Measurements from ENCODE around the gene P4HA2. TPM values are rescaled to one million over a fixed set of nuclear protein-coding genes. Genes with fewer than 3 reads are reported as not detected.

The P4HA2 gene
- total and polyA plus RNA-seq, 2 of the 13 experiments (the other 11 are each of a cell fraction or from before 2014, with no cell fraction given) = 37.7 to 126 TPM

DNA sequence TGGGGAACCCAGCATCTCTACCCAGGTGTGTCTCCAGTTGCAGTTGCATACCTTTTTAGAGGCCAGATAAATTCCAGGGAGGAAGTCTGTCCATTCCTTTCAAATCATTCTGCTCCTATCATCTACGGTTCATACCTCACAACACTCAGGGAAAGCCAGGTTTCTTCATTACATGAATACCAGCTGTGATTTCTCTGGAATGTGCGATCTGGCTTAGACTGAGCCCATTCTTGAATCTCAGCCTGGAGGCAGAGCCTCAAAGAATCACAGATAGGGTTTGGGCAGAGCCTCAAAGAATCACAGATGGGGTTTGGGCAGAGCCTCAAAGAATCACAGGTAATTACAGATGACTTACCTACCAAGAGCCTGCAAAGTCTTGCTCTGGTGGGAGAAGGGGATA lies 7.2 kb downstream of the P4HA2 start (continued):
- TF ChIP-seq, protein P1, sequence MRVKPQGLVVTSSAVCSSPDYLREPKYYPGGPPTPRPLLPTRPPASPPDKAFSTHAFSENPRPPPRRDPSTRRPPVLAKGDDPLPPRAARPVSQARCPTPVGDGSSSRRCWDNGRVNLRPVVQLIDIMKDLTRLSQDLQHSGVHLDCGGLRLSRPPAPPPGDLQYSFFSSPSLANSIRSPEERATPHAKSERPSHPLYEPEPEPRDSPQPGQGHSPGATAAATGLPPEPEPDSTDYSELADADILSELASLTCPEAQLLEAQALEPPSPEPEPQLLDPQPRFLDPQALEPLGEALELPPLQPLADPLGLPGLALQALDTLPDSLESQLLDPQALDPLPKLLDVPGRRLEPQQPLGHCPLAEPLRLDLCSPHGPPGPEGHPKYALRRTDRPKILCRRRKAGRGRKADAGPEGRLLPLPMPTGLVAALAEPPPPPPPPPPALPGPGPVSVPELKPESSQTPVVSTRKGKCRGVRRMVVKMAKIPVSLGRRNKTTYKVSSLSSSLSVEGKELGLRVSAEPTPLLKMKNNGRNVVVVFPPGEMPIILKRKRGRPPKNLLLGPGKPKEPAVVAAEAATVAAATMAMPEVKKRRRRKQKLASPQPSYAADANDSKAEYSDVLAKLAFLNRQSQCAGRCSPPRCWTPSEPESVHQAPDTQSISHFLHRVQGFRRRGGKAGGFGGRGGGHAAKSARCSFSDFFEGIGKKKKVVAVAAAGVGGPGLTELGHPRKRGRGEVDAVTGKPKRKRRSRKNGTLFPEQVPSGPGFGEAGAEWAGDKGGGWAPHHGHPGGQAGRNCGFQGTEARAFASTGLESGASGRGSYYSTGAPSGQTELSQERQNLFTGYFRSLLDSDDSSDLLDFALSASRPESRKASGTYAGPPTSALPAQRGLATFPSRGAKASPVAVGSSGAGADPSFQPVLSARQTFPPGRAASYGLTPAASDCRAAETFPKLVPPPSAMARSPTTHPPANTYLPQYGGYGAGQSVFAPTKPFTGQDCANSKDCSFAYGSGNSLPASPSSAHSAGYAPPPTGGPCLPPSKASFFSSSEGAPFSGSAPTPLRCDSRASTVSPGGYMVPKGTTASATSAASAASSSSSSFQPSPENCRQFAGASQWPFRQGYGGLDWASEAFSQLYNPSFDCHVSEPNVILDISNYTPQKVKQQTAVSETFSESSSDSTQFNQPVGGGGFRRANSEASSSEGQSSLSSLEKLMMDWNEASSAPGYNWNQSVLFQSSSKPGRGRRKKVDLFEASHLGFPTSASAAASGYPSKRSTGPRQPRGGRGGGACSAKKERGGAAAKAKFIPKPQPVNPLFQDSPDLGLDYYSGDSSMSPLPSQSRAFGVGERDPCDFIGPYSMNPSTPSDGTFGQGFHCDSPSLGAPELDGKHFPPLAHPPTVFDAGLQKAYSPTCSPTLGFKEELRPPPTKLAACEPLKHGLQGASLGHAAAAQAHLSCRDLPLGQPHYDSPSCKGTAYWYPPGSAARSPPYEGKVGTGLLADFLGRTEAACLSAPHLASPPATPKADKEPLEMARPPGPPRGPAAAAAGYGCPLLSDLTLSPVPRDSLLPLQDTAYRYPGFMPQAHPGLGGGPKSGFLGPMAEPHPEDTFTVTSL (CRISPR knock-in tag; IDR thresholded peaks at IDR 0.05; ENCODE audit: borderline replicate concordance) = no peak

DNA sequence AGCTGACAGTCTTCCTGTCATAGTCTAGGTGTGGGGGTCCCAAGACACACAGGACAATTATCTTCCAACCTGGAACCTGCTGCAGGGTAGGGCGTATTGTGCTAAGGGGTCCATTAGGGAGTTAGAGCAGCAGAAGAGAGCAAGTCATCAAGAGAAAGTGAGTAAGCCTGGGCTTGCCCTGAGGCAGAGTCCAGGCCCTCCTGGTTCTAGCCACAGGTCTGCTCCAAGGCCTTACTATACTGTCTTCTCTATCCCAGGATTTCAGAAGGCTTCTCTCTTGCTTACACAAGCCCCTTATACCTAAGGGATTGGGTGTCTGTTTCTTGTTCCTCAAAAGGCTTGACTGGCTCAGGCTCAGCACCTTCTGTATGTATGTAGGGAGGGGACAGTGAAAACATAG lies 7.7 kb downstream of the P4HA2 start:
- Histone ChIP-seq H3K79me2 (ENCODE audit: insufficient read depth, low read length) (peaks cover 13% of the 10 kb centered on the region), H3K4me2 (ENCODE audit: low read depth, low read length) (no peak overlapping the region), H3K4me1 (ENCODE audit: insufficient read depth, low read length) (peaks cover 16% of the 10 kb centered on the region), H3K4me3 (replicated peaks in 1 of 3; ENCODE audit: insufficient read depth in 1 of 3, low read depth in 2 of 3, low read length in 3 of 3) (no peak overlapping the region), H4K20me1 (ENCODE audit: insufficient read depth, low read length) (no peaks in the 10 kb centered on the region), H3K27me3 (ENCODE audit: control insufficient read depth in 1 of 2, insufficient read depth in 2 of 2, low read length in 2 of 2) (no peaks in the 10 kb centered on the region), H3K36me3 (replicated peaks in 1 of 2; ENCODE audit: control insufficient read depth in 1 of 2, insufficient read depth in 2 of 2, low read length in 2 of 2) (peaks cover 5 to 37% of the 10 kb centered on the region in 2 experiments; a peak in 3 of 5 replicates), H3K27ac (ENCODE audit: extremely low read length, insufficient read depth, low read length) (no peak overlapping the region), H3K9me3 (ENCODE audit: low read length) (no peaks in the 10 kb centered on the region), H3K9ac (ENCODE audit: insufficient read depth, low read depth, low read length) (no peak overlapping the region), H2AFZ (ENCODE audit: low read length) (no peak overlapping the region)
- ChIA-PET POLR2A (no interaction called here), CTCF (ENCODE audit: low intra/inter-chr PET ratio, low total read pairs) (no interaction called here)
- TF ChIP-seq, protein P2, sequence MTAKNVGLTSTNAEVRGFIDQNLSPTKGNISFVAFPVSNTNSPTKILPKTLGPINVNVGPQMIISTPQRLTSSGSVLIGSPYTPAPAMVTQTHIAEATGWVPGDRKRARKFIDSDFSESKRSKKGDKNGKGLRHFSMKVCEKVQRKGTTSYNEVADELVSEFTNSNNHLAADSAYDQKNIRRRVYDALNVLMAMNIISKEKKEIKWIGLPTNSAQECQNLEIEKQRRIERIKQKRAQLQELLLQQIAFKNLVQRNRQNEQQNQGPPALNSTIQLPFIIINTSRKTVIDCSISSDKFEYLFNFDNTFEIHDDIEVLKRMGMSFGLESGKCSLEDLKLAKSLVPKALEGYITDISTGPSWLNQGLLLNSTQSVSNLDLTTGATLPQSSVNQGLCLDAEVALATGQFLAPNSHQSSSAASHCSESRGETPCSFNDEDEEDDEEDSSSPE (CRISPR knock-in tag; IDR thresholded peaks at IDR 0.05) = no peak
- no peak for TF ChIP-seq ELF3 (CRISPR knock-in tag; IDR thresholded peaks at IDR 0.05)
- TF ChIP-seq, protein P3, sequence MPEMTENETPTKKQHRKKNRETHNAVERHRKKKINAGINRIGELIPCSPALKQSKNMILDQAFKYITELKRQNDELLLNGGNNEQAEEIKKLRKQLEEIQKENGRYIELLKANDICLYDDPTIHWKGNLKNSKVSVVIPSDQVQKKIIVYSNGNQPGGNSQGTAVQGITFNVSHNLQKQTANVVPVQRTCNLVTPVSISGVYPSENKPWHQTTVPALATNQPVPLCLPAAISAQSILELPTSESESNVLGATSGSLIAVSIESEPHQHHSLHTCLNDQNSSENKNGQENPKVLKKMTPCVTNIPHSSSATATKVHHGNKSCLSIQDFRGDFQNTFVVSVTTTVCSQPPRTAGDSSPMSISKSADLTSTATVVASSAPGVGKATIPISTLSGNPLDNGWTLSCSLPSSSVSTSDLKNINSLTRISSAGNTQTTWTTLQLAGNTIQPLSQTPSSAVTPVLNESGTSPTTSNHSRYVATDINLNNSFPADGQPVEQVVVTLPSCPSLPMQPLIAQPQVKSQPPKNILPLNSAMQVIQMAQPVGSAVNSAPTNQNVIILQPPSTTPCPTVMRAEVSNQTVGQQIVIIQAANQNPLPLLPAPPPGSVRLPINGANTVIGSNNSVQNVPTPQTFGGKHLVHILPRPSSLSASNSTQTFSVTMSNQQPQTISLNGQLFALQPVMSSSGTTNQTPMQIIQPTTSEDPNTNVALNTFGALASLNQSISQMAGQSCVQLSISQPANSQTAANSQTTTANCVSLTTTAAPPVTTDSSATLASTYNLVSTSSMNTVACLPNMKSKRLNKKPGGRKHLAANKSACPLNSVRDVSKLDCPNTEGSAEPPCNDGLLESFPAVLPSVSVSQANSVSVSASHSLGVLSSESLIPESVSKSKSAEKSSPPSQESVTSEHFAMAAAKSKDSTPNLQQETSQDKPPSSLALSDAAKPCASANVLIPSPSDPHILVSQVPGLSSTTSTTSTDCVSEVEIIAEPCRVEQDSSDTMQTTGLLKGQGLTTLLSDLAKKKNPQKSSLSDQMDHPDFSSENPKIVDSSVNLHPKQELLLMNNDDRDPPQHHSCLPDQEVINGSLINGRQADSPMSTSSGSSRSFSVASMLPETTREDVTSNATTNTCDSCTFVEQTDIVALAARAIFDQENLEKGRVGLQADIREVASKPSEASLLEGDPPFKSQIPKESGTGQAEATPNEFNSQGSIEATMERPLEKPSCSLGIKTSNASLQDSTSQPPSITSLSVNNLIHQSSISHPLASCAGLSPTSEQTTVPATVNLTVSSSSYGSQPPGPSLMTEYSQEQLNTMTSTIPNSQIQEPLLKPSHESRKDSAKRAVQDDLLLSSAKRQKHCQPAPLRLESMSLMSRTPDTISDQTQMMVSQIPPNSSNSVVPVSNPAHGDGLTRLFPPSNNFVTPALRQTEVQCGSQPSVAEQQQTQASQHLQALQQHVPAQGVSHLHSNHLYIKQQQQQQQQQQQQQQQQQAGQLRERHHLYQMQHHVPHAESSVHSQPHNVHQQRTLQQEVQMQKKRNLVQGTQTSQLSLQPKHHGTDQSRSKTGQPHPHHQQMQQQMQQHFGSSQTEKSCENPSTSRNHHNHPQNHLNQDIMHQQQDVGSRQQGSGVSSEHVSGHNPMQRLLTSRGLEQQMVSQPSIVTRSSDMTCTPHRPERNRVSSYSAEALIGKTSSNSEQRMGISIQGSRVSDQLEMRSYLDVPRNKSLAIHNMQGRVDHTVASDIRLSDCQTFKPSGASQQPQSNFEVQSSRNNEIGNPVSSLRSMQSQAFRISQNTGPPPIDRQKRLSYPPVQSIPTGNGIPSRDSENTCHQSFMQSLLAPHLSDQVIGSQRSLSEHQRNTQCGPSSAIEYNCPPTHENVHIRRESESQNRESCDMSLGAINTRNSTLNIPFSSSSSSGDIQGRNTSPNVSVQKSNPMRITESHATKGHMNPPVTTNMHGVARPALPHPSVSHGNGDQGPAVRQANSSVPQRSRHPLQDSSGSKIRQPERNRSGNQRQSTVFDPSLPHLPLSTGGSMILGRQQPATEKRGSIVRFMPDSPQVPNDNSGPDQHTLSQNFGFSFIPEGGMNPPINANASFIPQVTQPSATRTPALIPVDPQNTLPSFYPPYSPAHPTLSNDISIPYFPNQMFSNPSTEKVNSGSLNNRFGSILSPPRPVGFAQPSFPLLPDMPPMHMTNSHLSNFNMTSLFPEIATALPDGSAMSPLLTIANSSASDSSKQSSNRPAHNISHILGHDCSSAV (CRISPR knock-in tag; IDR thresholded peaks at IDR 0.05; ENCODE audit: borderline replicate concordance) = no peak
- ATAC-seq (no peak), FAIRE-seq (no peak), DNase-seq (ENCODE audit: low spot score) (no peak)
- BruUV-seq (replicated peaks) = no TSS peak
- no CpG with 5 or more reads among the region's 1 CpG for WGBS (ENCODE audit: low lambda C conversion rate)
- intact Hi-C loops (cut with micrococcal nuclease; ENCODE audit: unreplicated experiment) (no loop called here), in situ Hi-C loops (cut with HindIII; ENCODE audit: extremely low pct_ligation_motif_present, low pct_unique_long_range_greater_than_20kb) (no loop called here)
